Spleen (tissue), 11 donors: ENCODE data around the gene ATF6B. TPM values are rescaled to one million over a fixed set of nuclear protein-coding genes. Genes with fewer than 3 reads are reported as not detected.
"Not testable (repeated sequence)": the region's sequence is repeated elsewhere in the genome, so short reads cannot be mapped to it uniquely, and the experiment has no call there.

Experiments
- DNase-seq: peaks from one replicate; pipeline ENCODE4 v3.0.0-alpha.2; 2020
- H3K27ac ChIP-seq, 8 donors: fragments of 200-600 bp; sonication (generic) in 7 of 8; 1 replicate in 4 of 8; 2 replicates in 4 of 8; pipeline versions ENCODE4 v1.5.0 to v1.8.0; 2016 to 2021; ENCODE audit warnings: inconsistent platforms in 4 of 8, mild to moderate bottlenecking in 4 of 8, moderate library complexity in 1 of 8
- H3K27me3 ChIP-seq, 7 donors: fragments of 200-600 bp; sonication (generic) in 6 of 7; replicated peaks in 1 of 7; 1 replicate in 4 of 7; 2 replicates in 3 of 7; pipeline versions ENCODE4 v1.5.0 to v1.8.0; 2016 to 2021; ENCODE audit warnings: inconsistent platforms in 3 of 7, mild to moderate bottlenecking in 1 of 7
- H3K36me3 ChIP-seq, 6 donors: fragments of 200-600 bp; sonication (generic) in 5 of 6; 1 replicate in 4 of 6; 2 replicates in 2 of 6; pipeline versions ENCODE4 v1.5.0 to v1.8.0; 2016 to 2021; ENCODE audit warnings: inconsistent platforms in 2 of 6
- H3K4me1 ChIP-seq, 6 donors: fragments of 200-600 bp; sonication (generic) in 5 of 6; 1 replicate in 3 of 6; 2 replicates in 3 of 6; pipeline versions ENCODE4 v1.5.0 to v1.8.0; 2016 to 2021; ENCODE audit warnings: inconsistent platforms in 3 of 6
- H3K4me3 ChIP-seq, 8 donors: fragments of 200-600 bp; sonication (generic) in 7 of 8; 1 replicate in 4 of 8; 2 replicates in 4 of 8; pipeline versions ENCODE4 v1.5.0 to v1.8.0; 2016 to 2021; ENCODE audit warnings: inconsistent platforms in 4 of 8, mild to moderate bottlenecking in 4 of 8, moderate library complexity in 2 of 8
- H3K9me3 ChIP-seq, 8 donors: fragments of 200-600 bp; sonication (generic) in 7 of 8; 1 replicate in 4 of 8; 2 replicates in 4 of 8; pipeline versions ENCODE4 v1.5.0 to v1.8.0; 2016 to 2021; ENCODE audit warnings: inconsistent platforms in 4 of 8
- CTCF ChIP-seq, 11 experiments: fragments of 200-600 bp in 7 of 11; fragments of 450-650 bp in 4 of 11; sonication (generic) in 4 of 11; IDR thresholded peaks in 8 of 11; conservative IDR thresholded peaks in 3 of 11; 1 replicate in 7 of 11; 2 replicates in 4 of 11; pipeline versions ENCODE4 v1.4.0 to v1.8.0; 2016 to 2021; ENCODE audit warnings: antibody characterized with exemption in 11 of 11, inconsistent platforms in 4 of 11, mild to moderate bottlenecking in 1 of 11
- POLR2A ChIP-seq, 3 donors: fragments of 450-650 bp; IDR thresholded peaks; one replicate each; pipeline ENCODE4 v1.5.1; 2017; ENCODE audit warnings: antibody characterized with exemption in 3 of 3, mild to moderate bottlenecking in 1 of 3
- POLR2AphosphoS5 ChIP-seq, 3 donors: sonication (generic); formaldehyde crosslinking; IDR thresholded peaks; one replicate each; pipeline ENCODE4 v1.5.1; 2017; ENCODE audit warnings: antibody characterized with exemption in 3 of 3
- WGBS, 5 donors: extraction: QIAGEN DNeasy Blood & Tissue Kit in 3 of 5; methylation state at CpG; one replicate each; pipeline versions ENCODE4 v1.1.5 to v1.1.7; 2013 to 2018; 5-methylcytosine and 5-hydroxymethylcytosine counted together
- intact Hi-C: fragments of 100-400 bp; cut with DNase I; formaldehyde crosslinking; loops from one replicate; pipeline ENCODE4 v1.15.0; 2023; ENCODE audit warnings: low total_unique reads
- microRNA-seq, 3 donors: library from miRNA; unstranded; fragments of <30 nt; microRNA quantifications; one replicate each; pipeline versions ENCODE4 to v1.1.0, GENCODE V29; 2019 to 2020
- polyA plus RNA-seq, 3 donors: library from polyadenylated mRNA; stranded (reverse); fragments of 200-250 nt; gene quantifications; one replicate each; pipeline ENCODE4 v1.2.1, GENCODE V29; 2013
- small RNA-seq, 4 donors: library from RNA; depleted of rRNA; stranded (forward); fragments of <200 nt; gene quantifications; one replicate each; pipeline ENCODE3, GENCODE V24; 2016
- total RNA-seq, 7 donors: library from RNA; depleted of rRNA in 3 of 7; stranded (reverse); fragments of >200 nt in 3 of 7; fragmentation: NEBNext Ultra II Directional in 4 of 7; extraction: Animal tissue kit (Norgen Biotek cat#: 25700) in 4 of 7; gene quantifications; one replicate each; pipeline versions ENCODE4 v1.1.0 to v1.2.1, GENCODE V29; 2016 to 2021
- donor health status: healthy with polysubstance abuse.
- donor health status: DM: no; HTN: no; CAD: no; lungs with moderate emphysema.
- donor health status: DM: no; HTN: no; CAD: no.
- donor health status: Bipolar disorder and iron deficiency.
- donor health status: healthy.
- donor health status: DM: no; HTN: no; CAD: no.
- donor health status: DM: yes; HTN: yes; CAD: no.

The ATF6B gene
- total and polyA plus RNA-seq, 10 donors, result 45.3 to 126 (median 92.7) TPM

GRCh38 chr6:32068867-32069266 is 59.2 kb downstream of the ATF6B start:
- no peak overlapping the region for H3K4me3 ChIP-seq
- 83 to 93% (median 90%) methylated on average over 11 to 14 of the region's 14 CpGs for WGBS, 5 donors
- peaks cover 0 to 92% (median 15%) of the 10 kb centered on the region in 6 donors for H3K36me3 ChIP-seq
- H3K27me3 ChIP-seq, result no peaks in the 10 kb centered on the region
- no peak for DNase-seq
- H3K27ac ChIP-seq, result no peak overlapping the region
- no peak for TF ChIP-seq POLR2AphosphoS5 (IDR thresholded peaks at IDR 0.05)
- TF ChIP-seq POLR2A (IDR thresholded peaks at IDR 0.05), result no peak
- TF ChIP-seq CTCF (IDR thresholded peaks at IDR 0.05 in 8 of 11, conservative IDR thresholded peaks at IDR 0.05 in 3 of 11), result no peak
- intact Hi-C loops, result no loop called here
- H3K4me1 ChIP-seq, result no peaks in the 10 kb centered on the region
- H3K9me3 ChIP-seq, result no peaks in the 10 kb centered on the region

GRCh38 chr6:32068315-32068714 is 59.7 kb downstream of the ATF6B start:
- 86 to 92% (median 87%) methylated on average over 6 to 13 of the region's 13 CpGs for WGBS, 5 donors
- H3K27me3 ChIP-seq, H3K4me3 ChIP-seq, H3K4me1 ChIP-seq, DNase-seq, H3K27ac ChIP-seq, intact Hi-C loops, H3K9me3 ChIP-seq: not testable (repeated sequence)
- peaks cover 0 to 92% (median 12%) of the 10 kb centered on the region in 6 donors for H3K36me3 ChIP-seq

GRCh38 chr6:32067521-32067920 is 60.5 kb downstream of the ATF6B start:
- H3K4me3 ChIP-seq, H3K27me3 ChIP-seq, H3K9me3 ChIP-seq, H3K27ac ChIP-seq, H3K4me1 ChIP-seq, DNase-seq, intact Hi-C loops: not testable (repeated sequence)
- H3K36me3 ChIP-seq, result peaks cover 0 to 92% (median 11%) of the 10 kb centered on the region in 6 donors
- 88 to 95% (median 90%) methylated on average over 15 to 19 of the region's 19 CpGs for WGBS, 5 donors

Small RNA genes lying within 50 kb of the gene (microRNA-seq; reads per million reads assigned to microRNA genes)
- gene MIR6721, result 1.4 to 2.5 (median 1.8) reads per million in 3 donors

Small RNA genes lying within 50 kb of the gene (small RNA-seq; reads per million reads assigned to genes)
- 0 reads per million in 4 donors for gene RNA5SP206

Other genes with a start within 250 kb of the ATF6B start
- 1 to 10 TPM; 1.0 to 5.9 (median 3.3) TPM for gene SLC44A4, start 249.2 kb downstream of the ATF6B start, total RNA-seq
- gene SLC44A4, start 249.2 kb downstream of the ATF6B start, polyA plus RNA-seq, result under 1 TPM; 0.20 to 0.83 (median 0.26) TPM
- gene EHMT2, start 230.5 kb downstream of the ATF6B start, total RNA-seq, result 10 to 100 TPM; 38.6 to 60.7 (median 49.0) TPM
- gene EHMT2, start 230.5 kb downstream of the ATF6B start, polyA plus RNA-seq, result 10 to 100 TPM; 36.5 to 66.1 (median 57.7) TPM
- gene ZBTB12, start 226.2 kb downstream of the ATF6B start, total RNA-seq, result 1 to 10 TPM; 1.3 to 4.6 (median 4.2) TPM
- 1 to 10 TPM; 1.5 to 4.3 (median 2.4) TPM for gene ZBTB12, start 226.2 kb downstream of the ATF6B start, polyA plus RNA-seq
- 100 to 1,000 TPM in 2 of 7 donors, 10 to 100 TPM in 5; 62.5 to 173 (median 83.2) TPM for gene C2, start 200.5 kb downstream of the ATF6B start, total RNA-seq
- 10 to 100 TPM; 17.2 to 28.4 (median 25.4) TPM for gene C2, start 200.5 kb downstream of the ATF6B start, polyA plus RNA-seq
- 10 to 100 TPM in 6 of 7 donors, 1 to 10 TPM in 1; 5.4 to 35.8 (median 20.1) TPM for gene CFB, start 182.2 kb downstream of the ATF6B start, total RNA-seq
- 10 to 100 TPM; 24.1 to 31.2 (median 24.3) TPM for gene CFB, start 182.2 kb downstream of the ATF6B start, polyA plus RNA-seq
- gene NELFE, start 169.3 kb downstream of the ATF6B start, total RNA-seq, result 10 to 100 TPM; 37.4 to 50.7 (median 44.8) TPM
- gene NELFE, start 169.3 kb downstream of the ATF6B start, polyA plus RNA-seq, result 10 to 100 TPM; 35.0 to 47.1 (median 45.3) TPM
- 100 to 1,000 TPM in 1 of 7 donors, 10 to 100 TPM in 6; 52.1 to 102 (median 75.7) TPM for gene SKIC2, start 169.1 kb downstream of the ATF6B start, total RNA-seq
- 100 to 1,000 TPM in 2 of 3 donors, 10 to 100 TPM in 1; 61.8 to 107 (median 102) TPM for gene SKIC2, start 169.1 kb downstream of the ATF6B start, polyA plus RNA-seq
- gene DXO, start 156.1 kb downstream of the ATF6B start, total RNA-seq, result 10 to 100 TPM; 21.0 to 34.3 (median 26.2) TPM
- gene DXO, start 156.1 kb downstream of the ATF6B start, polyA plus RNA-seq, result 10 to 100 TPM; 19.1 to 28.1 (median 26.3) TPM
- 100 to 1,000 TPM; 101 to 332 (median 166) TPM for gene C4A, start 146.2 kb downstream of the ATF6B start, total RNA-seq
- gene C4A, start 146.2 kb downstream of the ATF6B start, polyA plus RNA-seq, result 10 to 100 TPM; 50.1 to 58.3 (median 53.5) TPM
- 100 to 1,000 TPM in 5 of 7 donors, 10 to 100 TPM in 2; 88.6 to 308 (median 165) TPM for gene C4B, start 113.5 kb downstream of the ATF6B start, total RNA-seq
- gene C4B, start 113.5 kb downstream of the ATF6B start, polyA plus RNA-seq, result 10 to 100 TPM; 57.8 to 66.9 (median 63.1) TPM
- gene CYP21A2, start 89.8 kb downstream of the ATF6B start, total RNA-seq, result 10 to 100 TPM in 2 of 7 donors, 1 to 10 TPM in 5; 4.9 to 14.3 (median 7.1) TPM
- gene CYP21A2, start 89.8 kb downstream of the ATF6B start, polyA plus RNA-seq, result 1 to 10 TPM in 2 of 3 donors, under 1 TPM in 1; 0.97 to 2.4 (median 2.2) TPM
- 100 to 1,000 TPM in 2 of 7 donors, 10 to 100 TPM in 5; 37.6 to 117 (median 72.7) TPM for gene TNXB, start 18.9 kb downstream of the ATF6B start, total RNA-seq
- gene TNXB, start 18.9 kb downstream of the ATF6B start, polyA plus RNA-seq, result 10 to 100 TPM; 13.7 to 39.3 (median 32.5) TPM
- gene FKBPL, start 2.0 kb upstream of the ATF6B start, total RNA-seq, result 1 to 10 TPM; 2.9 to 5.8 (median 4.3) TPM
- 1 to 10 TPM; 4.7 to 6.1 (median 6.0) TPM for gene FKBPL, start 2.0 kb upstream of the ATF6B start, polyA plus RNA-seq
- gene PRRT1, start 23.7 kb upstream of the ATF6B start, total RNA-seq, result 1 to 10 TPM in 2 of 7 donors, under 1 TPM in 5; 0.28 to 1.7 (median 0.85) TPM
- 1 to 10 TPM; 1.1 to 2.3 (median 1.9) TPM for gene PRRT1, start 23.7 kb upstream of the ATF6B start, polyA plus RNA-seq
- 10 to 100 TPM; 12.7 to 26.7 (median 19.2) TPM for gene PPT2, start 25.9 kb upstream of the ATF6B start, total RNA-seq
- gene PPT2, start 25.9 kb upstream of the ATF6B start, polyA plus RNA-seq, result 1 to 10 TPM; 2.3 to 7.6 (median 3.7) TPM
- gene EGFL8, start 36.3 kb upstream of the ATF6B start, total RNA-seq, result 10 to 100 TPM in 3 of 7 donors, 1 to 10 TPM in 4; 4.4 to 17.4 (median 9.9) TPM
- gene EGFL8, start 36.3 kb upstream of the ATF6B start, polyA plus RNA-seq, result 10 to 100 TPM in 2 of 3 donors, 1 to 10 TPM in 1; 6.8 to 32.8 (median 30.5) TPM
- gene AGPAT1, start 47.8 kb upstream of the ATF6B start, total RNA-seq, result 10 to 100 TPM; 27.9 to 39.7 (median 35.6) TPM
- gene AGPAT1, start 47.8 kb upstream of the ATF6B start, polyA plus RNA-seq, result 10 to 100 TPM; 13.6 to 23.3 (median 18.4) TPM
- gene RNF5, start 50.2 kb upstream of the ATF6B start, total RNA-seq, result 10 to 100 TPM; 36.0 to 70.3 (median 46.0) TPM
- 10 to 100 TPM; 52.2 to 77.8 (median 69.9) TPM for gene RNF5, start 50.2 kb upstream of the ATF6B start, polyA plus RNA-seq
- gene AGER, start 56.0 kb upstream of the ATF6B start, total RNA-seq, result 10 to 100 TPM in 6 of 7 donors, 1 to 10 TPM in 1; 7.4 to 32.9 (median 21.3) TPM
- gene AGER, start 56.0 kb upstream of the ATF6B start, polyA plus RNA-seq, result 10 to 100 TPM; 24.1 to 50.9 (median 38.0) TPM
- 100 to 1,000 TPM in 4 of 7 donors, 10 to 100 TPM in 3; 77.6 to 160 (median 130) TPM for gene PBX2, start 62.0 kb upstream of the ATF6B start, total RNA-seq
- 10 to 100 TPM; 29.6 to 85.2 (median 41.2) TPM for gene PBX2, start 62.0 kb upstream of the ATF6B start, polyA plus RNA-seq
- 100 to 1,000 TPM; 140 to 215 (median 187) TPM for gene GPSM3, start 64.4 kb upstream of the ATF6B start, total RNA-seq
- gene GPSM3, start 64.4 kb upstream of the ATF6B start, polyA plus RNA-seq, result 100 to 1,000 TPM; 202 to 263 (median 233) TPM
- gene NOTCH4, start 95.8 kb upstream of the ATF6B start, total RNA-seq, result 10 to 100 TPM; 13.5 to 23.6 (median 18.1) TPM
- gene NOTCH4, start 95.8 kb upstream of the ATF6B start, polyA plus RNA-seq, result 10 to 100 TPM; 20.3 to 38.0 (median 26.4) TPM
- not detected for gene TSBP1, start 243.7 kb upstream of the ATF6B start, total RNA-seq
- not detected for gene TSBP1, start 243.7 kb upstream of the ATF6B start, polyA plus RNA-seq